Fibroblast of the aortic adventitia (primary cell): Measurements from ENCODE around the gene SLC35A2. TPM values are rescaled to one million over a fixed set of nuclear protein-coding genes. Genes with fewer than 3 reads are reported as not detected.

Experiments used
- DNase-seq: peaks from one replicate; pipeline ENCODE4 v3.0.0-alpha.2; 2010; ENCODE audit warnings: low read depth
- H3K4me3 ChIP-seq: 2 replicates; pipeline ENCODE4 v1.5.1; 2011; ENCODE audit warnings: low read depth, mild to moderate bottlenecking, control low read depth, low read length, moderate library complexity
- total RNA-seq: library from RNA; depleted of rRNA; stranded (reverse); fragments of >200 nt; gene quantifications from 2 replicates; pipeline ENCODE4 v1.2.3, GENCODE V29; 2012; ENCODE audit warnings: low replicate concordance
- TF ChIP-seq, protein P1 (sequence below): IDR thresholded peaks from 2 replicates; pipeline ENCODE4 v1.5.1; 2011; ENCODE audit warnings: mild to moderate bottlenecking, low read length, control low read depth, inconsistent platforms; ENCODE audit not compliant: insufficient read depth

SLC35A2 gene
- total RNA-seq, 1 donor = 12.2 TPM

GRCh38 chrX:48937054-48937907, 25.8 kb upstream of the SLC35A2 start:
- no peak overlapping the region for H3K4me3 ChIP-seq
- TF ChIP-seq, protein P1, sequence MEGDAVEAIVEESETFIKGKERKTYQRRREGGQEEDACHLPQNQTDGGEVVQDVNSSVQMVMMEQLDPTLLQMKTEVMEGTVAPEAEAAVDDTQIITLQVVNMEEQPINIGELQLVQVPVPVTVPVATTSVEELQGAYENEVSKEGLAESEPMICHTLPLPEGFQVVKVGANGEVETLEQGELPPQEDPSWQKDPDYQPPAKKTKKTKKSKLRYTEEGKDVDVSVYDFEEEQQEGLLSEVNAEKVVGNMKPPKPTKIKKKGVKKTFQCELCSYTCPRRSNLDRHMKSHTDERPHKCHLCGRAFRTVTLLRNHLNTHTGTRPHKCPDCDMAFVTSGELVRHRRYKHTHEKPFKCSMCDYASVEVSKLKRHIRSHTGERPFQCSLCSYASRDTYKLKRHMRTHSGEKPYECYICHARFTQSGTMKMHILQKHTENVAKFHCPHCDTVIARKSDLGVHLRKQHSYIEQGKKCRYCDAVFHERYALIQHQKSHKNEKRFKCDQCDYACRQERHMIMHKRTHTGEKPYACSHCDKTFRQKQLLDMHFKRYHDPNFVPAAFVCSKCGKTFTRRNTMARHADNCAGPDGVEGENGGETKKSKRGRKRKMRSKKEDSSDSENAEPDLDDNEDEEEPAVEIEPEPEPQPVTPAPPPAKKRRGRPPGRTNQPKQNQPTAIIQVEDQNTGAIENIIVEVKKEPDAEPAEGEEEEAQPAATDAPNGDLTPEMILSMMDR = no peak
- DNase-seq = no peak

DNA sequence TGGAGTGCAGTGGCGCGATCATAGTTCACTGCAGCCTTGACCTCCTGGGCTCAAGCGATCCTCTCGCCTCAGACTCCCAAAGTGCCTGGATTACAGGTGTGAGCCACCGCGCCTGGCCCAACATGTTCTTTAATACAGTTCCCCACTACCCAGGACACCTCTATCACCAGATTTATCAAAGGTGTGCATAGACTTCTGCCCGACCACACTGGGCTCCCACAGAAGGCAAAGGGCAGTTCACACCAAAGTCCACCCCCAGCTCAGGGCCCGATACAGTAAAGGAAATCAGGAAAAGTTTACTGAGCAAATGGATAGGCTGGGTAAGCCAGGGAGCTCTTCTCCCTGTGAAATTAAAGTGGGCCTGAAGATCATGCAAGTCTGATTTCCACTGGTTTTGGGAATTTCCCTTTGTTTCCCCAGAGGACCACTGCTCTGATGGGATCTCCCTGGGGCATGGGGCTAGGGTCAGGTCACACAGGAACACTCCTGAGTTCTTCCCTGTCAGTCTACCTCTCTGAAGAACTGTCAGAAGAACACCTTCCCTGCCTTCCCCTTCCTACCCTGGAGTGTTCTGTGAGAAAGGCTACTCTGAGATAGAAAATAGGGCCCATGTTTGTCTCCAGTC, 25.1 kb upstream of the SLC35A2 start:
- no peak overlapping the region for H3K4me3 ChIP-seq
- TF ChIP-seq, protein P1 = no peak
- DNase-seq = no peak

- no peak for DNase-seq
- TF ChIP-seq, protein P1 = no peak
- H3K4me3 ChIP-seq = no peak overlapping the region
These were observed 23.8 kb upstream of the SLC35A2 start for GRCh38 chrX:48935301-48935670.

- no peak overlapping the region for H3K4me3 ChIP-seq
- TF ChIP-seq, protein P1 = no peak
- DNase-seq = no peak
These were observed 23.3 kb upstream of the SLC35A2 start for GRCh38 chrX:48934581-48935300.

GRCh38 chrX:48933757-48934156, 22.3 kb upstream of the SLC35A2 start:
- no peak for DNase-seq
- H3K4me3 ChIP-seq = no peak overlapping the region
- TF ChIP-seq, protein P1 = no peak

- TF ChIP-seq, protein P1 = no peak
- H3K4me3 ChIP-seq = no peak overlapping the region
- no peak for DNase-seq
These were observed 16.4 kb upstream of the SLC35A2 start for GRCh38 chrX:48927736-48928382.
